ENCODE data around the gene MYO1D. TPM values are rescaled to one million over a fixed set of nuclear protein-coding genes. Genes with fewer than 3 reads are reported as not detected.

The MYO1D gene
- total RNA-seq, 1 experiment from 2014 or later, result 206 TPM

DNA sequence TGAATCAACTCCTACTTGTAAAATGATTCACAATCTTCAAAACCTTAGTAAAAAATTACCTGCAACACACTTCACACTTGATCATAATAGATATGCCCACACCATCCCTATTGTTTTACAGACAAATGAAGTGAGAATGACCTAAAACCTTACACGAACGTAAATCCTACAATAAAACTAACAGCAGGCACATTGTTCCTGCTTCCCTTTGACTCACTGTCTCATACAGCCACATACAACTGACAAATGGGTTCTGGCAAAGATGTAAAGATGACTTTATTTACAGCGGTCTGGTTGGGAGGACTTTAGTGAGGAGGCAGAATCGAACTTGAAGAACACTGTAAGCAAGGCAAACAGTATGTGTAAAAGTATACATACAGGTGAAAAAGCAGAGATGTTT, 188.7 kb downstream of the MYO1D start:
- Mint-ChIP-seq H3K27me3 (ENCODE audit: insufficient read depth, unreplicated experiment) (no peaks in the 10 kb centered on the region), H3K4me1 (ENCODE audit: low read depth, unreplicated experiment) (no peaks in the 10 kb centered on the region), H3K27ac (ENCODE audit: unreplicated experiment) (no peak overlapping the region), H3K4me3 (ENCODE audit: unreplicated experiment) (no peak overlapping the region), H3K9me3 (ENCODE audit: unreplicated experiment) (no peaks in the 10 kb centered on the region), H3K36me3 (ENCODE audit: insufficient read depth, unreplicated experiment) (peaks cover 72% of the 10 kb centered on the region)
- Histone ChIP-seq H3K4me1 (no peaks in the 10 kb centered on the region), H3K36me3 (ENCODE audit: control insufficient read depth, insufficient read depth, low read length) (no peaks in the 10 kb centered on the region; the same call in 1 of the 2 replicates), H3K27me3 (replicated peaks; ENCODE audit: control insufficient read depth, insufficient read depth, low read length) (no peaks in the 10 kb centered on the region), H3K4me3 (ENCODE audit: low read depth, low read length) (no peak overlapping the region), H3K9me3 (no peaks in the 10 kb centered on the region; the same call in 1 of the 2 replicates)
- ChIA-PET CTCF (no interaction called here), POLR2A (no interaction called here)
- no peak for DNase-seq
- BruUV-seq (replicated peaks), result no TSS peak
- TF ChIP-seq, protein P1, sequence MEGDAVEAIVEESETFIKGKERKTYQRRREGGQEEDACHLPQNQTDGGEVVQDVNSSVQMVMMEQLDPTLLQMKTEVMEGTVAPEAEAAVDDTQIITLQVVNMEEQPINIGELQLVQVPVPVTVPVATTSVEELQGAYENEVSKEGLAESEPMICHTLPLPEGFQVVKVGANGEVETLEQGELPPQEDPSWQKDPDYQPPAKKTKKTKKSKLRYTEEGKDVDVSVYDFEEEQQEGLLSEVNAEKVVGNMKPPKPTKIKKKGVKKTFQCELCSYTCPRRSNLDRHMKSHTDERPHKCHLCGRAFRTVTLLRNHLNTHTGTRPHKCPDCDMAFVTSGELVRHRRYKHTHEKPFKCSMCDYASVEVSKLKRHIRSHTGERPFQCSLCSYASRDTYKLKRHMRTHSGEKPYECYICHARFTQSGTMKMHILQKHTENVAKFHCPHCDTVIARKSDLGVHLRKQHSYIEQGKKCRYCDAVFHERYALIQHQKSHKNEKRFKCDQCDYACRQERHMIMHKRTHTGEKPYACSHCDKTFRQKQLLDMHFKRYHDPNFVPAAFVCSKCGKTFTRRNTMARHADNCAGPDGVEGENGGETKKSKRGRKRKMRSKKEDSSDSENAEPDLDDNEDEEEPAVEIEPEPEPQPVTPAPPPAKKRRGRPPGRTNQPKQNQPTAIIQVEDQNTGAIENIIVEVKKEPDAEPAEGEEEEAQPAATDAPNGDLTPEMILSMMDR (IDR thresholded peaks at IDR 0.05; ENCODE audit: insufficient read depth in 1 of 2, low read depth in 1 of 2, low read length in 1 of 2, severe bottlenecking in 1 of 2, unreplicated experiment in 1 of 2), result no peak
- intact Hi-C loops (cut with micrococcal nuclease; ENCODE audit: unreplicated experiment), result no loop called here

DNA sequence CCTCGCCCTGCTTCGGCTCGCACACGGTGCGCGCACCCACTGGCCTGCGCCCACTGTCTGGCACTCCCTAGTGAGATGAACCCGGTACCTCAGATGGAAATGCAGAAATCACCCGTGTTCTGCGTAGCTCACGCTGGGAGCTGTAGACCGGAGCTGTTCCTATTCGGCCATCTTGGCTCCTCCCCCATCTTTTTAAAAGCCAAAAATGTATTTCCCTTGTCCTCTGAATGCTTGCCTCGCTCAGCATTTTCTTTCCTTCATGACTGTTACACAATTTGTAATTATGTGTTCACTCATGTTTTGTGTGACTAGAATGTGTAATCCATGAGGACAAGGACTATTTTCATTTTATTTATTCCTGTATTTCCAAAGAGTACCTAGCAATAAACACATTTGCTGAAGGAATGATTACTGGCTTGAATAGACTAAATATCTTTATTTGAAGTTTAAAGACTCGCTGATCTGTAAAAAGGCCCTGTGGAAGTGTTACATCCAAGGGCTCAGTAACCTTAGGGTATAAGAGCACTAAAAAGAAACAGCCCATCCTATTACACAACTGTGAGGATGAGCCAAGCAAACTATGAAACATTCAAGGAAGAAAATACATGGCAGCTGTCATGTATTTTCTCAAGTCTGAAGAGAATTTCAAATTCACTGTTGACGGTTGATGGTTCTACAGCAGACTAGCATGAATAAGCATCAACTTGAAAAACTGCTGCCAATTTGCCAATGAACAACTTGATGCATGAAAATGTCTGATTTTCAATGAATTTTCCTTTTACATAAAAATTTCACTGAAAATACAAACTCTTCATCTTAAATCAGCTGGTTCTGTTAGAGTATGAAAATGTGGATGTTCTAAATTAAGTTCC, 192.6 kb downstream of the MYO1D start:
- Mint-ChIP-seq H3K9me3 (ENCODE audit: unreplicated experiment) (no peaks in the 10 kb centered on the region), H3K36me3 (ENCODE audit: insufficient read depth, unreplicated experiment) (peaks cover 50% of the 10 kb centered on the region), H3K4me3 (ENCODE audit: unreplicated experiment) (no peak overlapping the region), H3K27ac (ENCODE audit: unreplicated experiment) (no peak overlapping the region), H3K27me3 (ENCODE audit: insufficient read depth, unreplicated experiment) (no peaks in the 10 kb centered on the region), H3K4me1 (ENCODE audit: low read depth, unreplicated experiment) (no peaks in the 10 kb centered on the region)
- no peaks in the 10 kb centered on the region; the same call in 1 of the 2 replicates for H3K9me3 ChIP-seq
- H3K36me3 ChIP-seq (ENCODE audit: control insufficient read depth, insufficient read depth, low read length), result no peaks in the 10 kb centered on the region
- no peaks in the 10 kb centered on the region for H3K4me1 ChIP-seq
- BruUV-seq (replicated peaks), result no TSS peak
- DNase-seq, result no peak
- ChIA-PET CTCF (no interaction called here), POLR2A (no interaction called here)
- H3K27me3 ChIP-seq (replicated peaks; ENCODE audit: control insufficient read depth, insufficient read depth, low read length), result no peaks in the 10 kb centered on the region
- intact Hi-C loops (cut with micrococcal nuclease; ENCODE audit: unreplicated experiment), result no loop called here
- TF ChIP-seq, protein P1 (IDR thresholded peaks at IDR 0.05; ENCODE audit: insufficient read depth in 1 of 2, low read depth in 1 of 2, low read length in 1 of 2, severe bottlenecking in 1 of 2, unreplicated experiment in 1 of 2), result no peak
- no peak overlapping the region for H3K4me3 ChIP-seq (ENCODE audit: low read depth, low read length)

DNA sequence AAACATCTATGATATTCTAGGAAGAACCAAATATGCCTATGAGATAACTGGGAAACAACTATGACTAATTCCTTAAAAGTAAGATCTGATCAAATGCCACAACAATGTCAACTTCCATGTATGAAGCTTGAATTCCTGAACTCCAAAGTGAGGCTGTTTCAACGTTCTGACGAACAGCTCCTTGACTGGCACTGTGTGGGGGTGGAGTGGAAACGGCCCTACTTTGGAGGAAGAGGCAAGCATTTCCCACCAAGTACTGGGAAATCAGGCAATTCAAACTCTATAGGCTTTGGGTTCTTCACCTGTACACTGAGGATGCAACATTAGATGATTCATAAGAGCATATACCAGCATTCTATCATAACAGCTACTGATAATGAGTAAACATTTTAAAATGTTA, 203.0 kb downstream of the MYO1D start:
- DNase-seq, result no peak
- Histone ChIP-seq H3K4me1 (no peaks in the 10 kb centered on the region), H3K4me3 (ENCODE audit: low read depth, low read length) (no peak overlapping the region), H3K27me3 (replicated peaks; ENCODE audit: control insufficient read depth, insufficient read depth, low read length) (no peaks in the 10 kb centered on the region), H3K36me3 (ENCODE audit: control insufficient read depth, insufficient read depth, low read length) (peaks cover 7% of the 10 kb centered on the region), H3K9me3 (no peaks in the 10 kb centered on the region)
- peaks cover 45% of the 10 kb centered on the region for H3K36me3 Mint-ChIP-seq (ENCODE audit: insufficient read depth, unreplicated experiment)
- H3K9me3 Mint-ChIP-seq (ENCODE audit: unreplicated experiment), result peaks cover 6% of the 10 kb centered on the region
- intact Hi-C loops (cut with micrococcal nuclease; ENCODE audit: unreplicated experiment), result loop anchor here (10.0 kb wide), 1 partner anchor 241 kb away; no protein-coding TSS in a partner anchor
- H3K4me3 Mint-ChIP-seq (ENCODE audit: unreplicated experiment), result no peak overlapping the region
- H3K4me1 Mint-ChIP-seq (ENCODE audit: low read depth, unreplicated experiment), result no peaks in the 10 kb centered on the region
- ChIA-PET POLR2A (no interaction called here), CTCF (no interaction called here)
- TF ChIP-seq, protein P1 (IDR thresholded peaks at IDR 0.05; ENCODE audit: insufficient read depth in 1 of 2, low read depth in 1 of 2, low read length in 1 of 2, severe bottlenecking in 1 of 2, unreplicated experiment in 1 of 2), result no peak
- no TSS peak for BruUV-seq (replicated peaks)
- H3K27ac Mint-ChIP-seq (ENCODE audit: unreplicated experiment), result no peak overlapping the region
- no peaks in the 10 kb centered on the region for H3K27me3 Mint-ChIP-seq (ENCODE audit: insufficient read depth, unreplicated experiment)
